ENCODE data around the gene SPEN. TPM values are rescaled to one million over a fixed set of nuclear protein-coding genes. Genes with fewer than 3 reads are reported as not detected.

SPEN gene
- total and polyA plus RNA-seq, 2 of the 13 experiments (the other 11 are each of a cell fraction or from before 2014, with no cell fraction given), result 4.8 to 14.0 TPM

DNA sequence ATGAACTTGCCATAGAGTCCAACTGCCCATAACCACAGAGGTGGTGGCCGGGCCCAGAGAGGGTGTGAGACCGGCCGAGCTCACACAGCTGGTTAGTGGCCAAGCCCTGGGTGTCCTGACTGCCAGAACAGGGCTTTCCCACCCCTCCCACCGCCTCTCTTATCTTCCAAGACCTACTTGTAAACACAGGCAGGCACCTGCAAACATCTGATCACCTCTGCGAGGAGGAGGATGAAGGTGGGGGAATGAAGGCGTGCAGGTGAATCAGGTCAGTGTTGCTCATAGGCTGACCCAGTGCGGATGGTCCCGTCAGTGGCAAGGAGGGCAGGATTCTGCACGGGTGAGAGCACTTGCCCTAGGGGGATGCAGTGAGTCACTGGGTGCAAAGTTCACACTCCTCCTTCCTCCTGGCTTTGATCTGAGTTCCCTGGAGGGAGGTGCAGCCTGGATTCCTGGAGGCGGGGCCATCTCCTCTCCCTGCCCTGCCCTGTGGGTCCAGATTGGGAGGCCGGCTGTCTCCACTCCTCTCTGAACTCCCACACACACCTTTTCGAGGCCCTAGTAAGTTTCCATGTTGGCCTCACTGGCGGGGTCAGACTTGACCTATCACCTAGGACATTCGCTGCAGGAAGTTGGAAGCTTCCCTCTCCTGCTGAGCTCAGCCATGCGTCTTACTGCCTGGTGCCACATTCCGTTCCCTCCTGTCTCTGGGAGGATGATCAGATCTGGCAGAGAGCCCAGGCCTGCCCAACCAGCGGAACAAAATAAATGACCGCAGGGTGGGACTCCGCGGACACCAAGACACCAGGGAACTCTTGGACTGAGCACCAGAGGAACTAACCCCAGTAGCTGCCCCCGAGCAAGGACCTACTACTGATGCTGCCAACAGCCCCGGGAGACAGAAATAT is 47.3 kb upstream of the SPEN start (continued):
- TF ChIP-seq, protein P1, sequence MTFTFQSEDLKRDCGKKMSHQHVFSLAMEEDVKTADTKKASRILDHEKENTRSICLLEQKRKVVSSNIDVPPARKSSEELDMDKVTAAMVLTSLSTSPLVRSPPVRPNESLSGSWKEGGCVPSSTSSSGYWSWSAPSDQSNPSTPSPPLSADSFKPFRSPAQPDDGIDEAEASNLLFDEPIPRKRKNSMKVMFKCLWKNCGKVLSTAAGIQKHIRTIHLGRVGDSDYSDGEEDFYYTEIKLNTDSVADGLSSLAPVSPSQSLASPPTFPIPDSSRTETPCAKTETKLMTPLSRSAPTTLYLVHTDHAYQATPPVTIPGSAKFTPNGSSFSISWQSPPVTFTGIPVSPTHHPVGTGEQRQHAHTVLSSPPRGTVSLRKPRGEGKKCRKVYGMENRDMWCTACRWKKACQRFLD (CRISPR knock-in tag; IDR thresholded peaks at IDR 0.05; ENCODE audit: borderline replicate concordance), result peak; percentile 28; the same call in 1 of the 2 replicates
- TF ChIP-seq FIP1L1 (IDR thresholded peaks at IDR 0.05; ENCODE audit: borderline replicate concordance, insufficient read depth, low read depth, low read length) (no peak), KDM5A (IDR thresholded peaks at IDR 0.05; ENCODE audit: borderline replicate concordance, low read length) (peak; percentile 62; the same call in 1 of the 2 replicates), ZNF660 (CRISPR knock-in tag; IDR thresholded peaks at IDR 0.05; ENCODE audit: borderline replicate concordance, low read depth) (no peak), ZNF598 (CRISPR knock-in tag; IDR thresholded peaks at IDR 0.05; ENCODE audit: borderline replicate concordance) (no peak), BRCA1 (CRISPR knock-in tag; IDR thresholded peaks at IDR 0.05) (no peak), EED (CRISPR knock-in tag; IDR thresholded peaks at IDR 0.05) (no peak), ZNF720 (CRISPR knock-in tag; IDR thresholded peaks at IDR 0.05) (no peak), ZBTB42 (CRISPR knock-in tag; IDR thresholded peaks at IDR 0.05) (no peak), ZNF703 (CRISPR knock-in tag; IDR thresholded peaks at IDR 0.05; ENCODE audit: borderline replicate concordance) (no peak; the same call in 1 of the 2 replicates), PPARG (CRISPR knock-in tag; conservative IDR thresholded peaks at IDR 0.05) (peak; percentile 95), SRF (IDR thresholded peaks at IDR 0.05; ENCODE audit: low read depth, low read length) (no peak), SAP130 (CRISPR knock-in tag; IDR thresholded peaks at IDR 0.05; ENCODE audit: low read depth) (peak; percentile 84; the same call in 1 of the 2 replicates), CHCHD3 (CRISPR knock-in tag; IDR thresholded peaks at IDR 0.05) (no peak), TSC22D2 (CRISPR knock-in tag; IDR thresholded peaks at IDR 0.05; ENCODE audit: borderline replicate concordance) (no peak)
- TF ChIP-seq, protein P2, sequence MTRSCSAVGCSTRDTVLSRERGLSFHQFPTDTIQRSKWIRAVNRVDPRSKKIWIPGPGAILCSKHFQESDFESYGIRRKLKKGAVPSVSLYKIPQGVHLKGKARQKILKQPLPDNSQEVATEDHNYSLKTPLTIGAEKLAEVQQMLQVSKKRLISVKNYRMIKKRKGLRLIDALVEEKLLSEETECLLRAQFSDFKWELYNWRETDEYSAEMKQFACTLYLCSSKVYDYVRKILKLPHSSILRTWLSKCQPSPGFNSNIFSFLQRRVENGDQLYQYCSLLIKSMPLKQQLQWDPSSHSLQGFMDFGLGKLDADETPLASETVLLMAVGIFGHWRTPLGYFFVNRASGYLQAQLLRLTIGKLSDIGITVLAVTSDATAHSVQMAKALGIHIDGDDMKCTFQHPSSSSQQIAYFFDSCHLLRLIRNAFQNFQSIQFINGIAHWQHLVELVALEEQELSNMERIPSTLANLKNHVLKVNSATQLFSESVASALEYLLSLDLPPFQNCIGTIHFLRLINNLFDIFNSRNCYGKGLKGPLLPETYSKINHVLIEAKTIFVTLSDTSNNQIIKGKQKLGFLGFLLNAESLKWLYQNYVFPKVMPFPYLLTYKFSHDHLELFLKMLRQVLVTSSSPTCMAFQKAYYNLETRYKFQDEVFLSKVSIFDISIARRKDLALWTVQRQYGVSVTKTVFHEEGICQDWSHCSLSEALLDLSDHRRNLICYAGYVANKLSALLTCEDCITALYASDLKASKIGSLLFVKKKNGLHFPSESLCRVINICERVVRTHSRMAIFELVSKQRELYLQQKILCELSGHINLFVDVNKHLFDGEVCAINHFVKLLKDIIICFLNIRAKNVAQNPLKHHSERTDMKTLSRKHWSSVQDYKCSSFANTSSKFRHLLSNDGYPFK (CRISPR knock-in tag; IDR thresholded peaks at IDR 0.05; ENCODE audit: borderline replicate concordance), result no peak
- TF ChIP-seq, protein P3, sequence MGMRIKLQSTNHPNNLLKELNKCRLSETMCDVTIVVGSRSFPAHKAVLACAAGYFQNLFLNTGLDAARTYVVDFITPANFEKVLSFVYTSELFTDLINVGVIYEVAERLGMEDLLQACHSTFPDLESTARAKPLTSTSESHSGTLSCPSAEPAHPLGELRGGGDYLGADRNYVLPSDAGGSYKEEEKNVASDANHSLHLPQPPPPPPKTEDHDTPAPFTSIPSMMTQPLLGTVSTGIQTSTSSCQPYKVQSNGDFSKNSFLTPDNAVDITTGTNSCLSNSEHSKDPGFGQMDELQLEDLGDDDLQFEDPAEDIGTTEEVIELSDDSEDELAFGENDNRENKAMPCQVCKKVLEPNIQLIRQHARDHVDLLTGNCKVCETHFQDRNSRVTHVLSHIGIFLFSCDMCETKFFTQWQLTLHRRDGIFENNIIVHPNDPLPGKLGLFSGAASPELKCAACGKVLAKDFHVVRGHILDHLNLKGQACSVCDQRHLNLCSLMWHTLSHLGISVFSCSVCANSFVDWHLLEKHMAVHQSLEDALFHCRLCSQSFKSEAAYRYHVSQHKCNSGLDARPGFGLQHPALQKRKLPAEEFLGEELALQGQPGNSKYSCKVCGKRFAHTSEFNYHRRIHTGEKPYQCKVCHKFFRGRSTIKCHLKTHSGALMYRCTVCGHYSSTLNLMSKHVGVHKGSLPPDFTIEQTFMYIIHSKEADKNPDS (CRISPR knock-in tag; IDR thresholded peaks at IDR 0.05), result no peak
- TF ChIP-seq, protein P4, sequence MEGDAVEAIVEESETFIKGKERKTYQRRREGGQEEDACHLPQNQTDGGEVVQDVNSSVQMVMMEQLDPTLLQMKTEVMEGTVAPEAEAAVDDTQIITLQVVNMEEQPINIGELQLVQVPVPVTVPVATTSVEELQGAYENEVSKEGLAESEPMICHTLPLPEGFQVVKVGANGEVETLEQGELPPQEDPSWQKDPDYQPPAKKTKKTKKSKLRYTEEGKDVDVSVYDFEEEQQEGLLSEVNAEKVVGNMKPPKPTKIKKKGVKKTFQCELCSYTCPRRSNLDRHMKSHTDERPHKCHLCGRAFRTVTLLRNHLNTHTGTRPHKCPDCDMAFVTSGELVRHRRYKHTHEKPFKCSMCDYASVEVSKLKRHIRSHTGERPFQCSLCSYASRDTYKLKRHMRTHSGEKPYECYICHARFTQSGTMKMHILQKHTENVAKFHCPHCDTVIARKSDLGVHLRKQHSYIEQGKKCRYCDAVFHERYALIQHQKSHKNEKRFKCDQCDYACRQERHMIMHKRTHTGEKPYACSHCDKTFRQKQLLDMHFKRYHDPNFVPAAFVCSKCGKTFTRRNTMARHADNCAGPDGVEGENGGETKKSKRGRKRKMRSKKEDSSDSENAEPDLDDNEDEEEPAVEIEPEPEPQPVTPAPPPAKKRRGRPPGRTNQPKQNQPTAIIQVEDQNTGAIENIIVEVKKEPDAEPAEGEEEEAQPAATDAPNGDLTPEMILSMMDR (CRISPR knock-in tag; IDR thresholded peaks at IDR 0.05), result peak; percentile 38
- TF ChIP-seq, protein P5, sequence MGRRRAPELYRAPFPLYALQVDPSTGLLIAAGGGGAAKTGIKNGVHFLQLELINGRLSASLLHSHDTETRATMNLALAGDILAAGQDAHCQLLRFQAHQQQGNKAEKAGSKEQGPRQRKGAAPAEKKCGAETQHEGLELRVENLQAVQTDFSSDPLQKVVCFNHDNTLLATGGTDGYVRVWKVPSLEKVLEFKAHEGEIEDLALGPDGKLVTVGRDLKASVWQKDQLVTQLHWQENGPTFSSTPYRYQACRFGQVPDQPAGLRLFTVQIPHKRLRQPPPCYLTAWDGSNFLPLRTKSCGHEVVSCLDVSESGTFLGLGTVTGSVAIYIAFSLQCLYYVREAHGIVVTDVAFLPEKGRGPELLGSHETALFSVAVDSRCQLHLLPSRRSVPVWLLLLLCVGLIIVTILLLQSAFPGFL (CRISPR knock-in tag; IDR thresholded peaks at IDR 0.05), result no peak
